Breast epithelium (tissue), 3 donors: ENCODE data around the gene BBS9.
A peak's percentile ranks its signal among the peaks of the same experiment; 100 is the strongest.

Source experiments
- CTCF ChIP-seq, 3 donors: fragments of 450-650 bp; IDR thresholded peaks; one replicate each; pipeline ENCODE4 v1.5.1; 2016 to 2017; ENCODE audit warnings: antibody characterized with exemption in 3 of 3, mild to moderate bottlenecking in 3 of 3, moderate library complexity in 3 of 3
- POLR2A ChIP-seq: fragments of 450-650 bp; IDR thresholded peaks from one replicate; pipeline ENCODE4 v1.6.1; 2016; ENCODE audit warnings: antibody characterized with exemption, mild to moderate bottlenecking, moderate library complexity

- TF ChIP-seq CTCF (IDR thresholded peaks at IDR 0.05) (peak in 1 of 3 donors; percentile 43), POLR2A (no peak)
These were observed 56.4 kb downstream of the BBS9 start for GRCh38 chr7:33185786-33186185.
